ENCODE measurements around the gene STARD13.

STARD13 gene

DNA sequence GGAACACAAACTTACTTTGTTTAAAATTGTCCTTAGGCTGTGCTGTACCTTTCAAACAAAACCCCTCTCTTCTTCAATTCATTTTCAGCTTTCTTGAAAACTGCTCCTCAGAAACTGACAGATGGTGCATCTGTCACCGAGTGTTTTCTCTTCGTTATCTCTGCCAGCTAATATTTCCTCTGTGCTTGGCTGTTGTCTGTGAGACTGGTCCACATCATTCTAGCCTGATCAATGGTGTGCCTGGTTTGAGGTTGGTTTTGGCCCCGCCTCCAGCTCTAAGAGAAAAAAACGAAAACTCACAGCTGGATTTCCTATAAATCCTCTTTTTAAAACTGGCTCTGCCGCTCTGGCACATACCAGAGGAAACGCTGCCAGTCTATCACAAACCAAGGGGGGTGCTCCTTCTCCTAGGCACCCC, 79.7 kb downstream of the STARD13 start:
- Histone ChIP-seq H3K27me3 (ENCODE audit: control insufficient read depth, insufficient read depth, low read length) (no peaks in the 10 kb centered on the region), H3K9ac (ENCODE audit: low read depth, low read length) (no peak overlapping the region), H3K27ac (ENCODE audit: low read depth, low read length) (no peak overlapping the region), H3K9me3 (ENCODE audit: control insufficient read depth, insufficient read depth, low read length) (no peaks in the 10 kb centered on the region), H3K36me3 (ENCODE audit: control insufficient read depth, insufficient read depth, low read length) (no peaks in the 10 kb centered on the region), H3K4me1 (ENCODE audit: control insufficient read depth, insufficient read depth, low read length) (peaks cover 12% of the 10 kb centered on the region), H3K4me3 (ENCODE audit: low read depth, low read length) (no peak overlapping the region)

GRCh38 chr13:33205224-33205623, 80.3 kb downstream of the STARD13 start:
- Histone ChIP-seq H3K36me3 (ENCODE audit: control insufficient read depth, insufficient read depth, low read length) (no peaks in the 10 kb centered on the region), H3K9ac (ENCODE audit: low read depth, low read length) (no peak overlapping the region), H3K4me3 (ENCODE audit: low read depth, low read length) (no peak overlapping the region), H3K27me3 (ENCODE audit: control insufficient read depth, insufficient read depth, low read length) (no peaks in the 10 kb centered on the region), H3K27ac (ENCODE audit: low read depth, low read length) (no peak overlapping the region), H3K9me3 (ENCODE audit: control insufficient read depth, insufficient read depth, low read length) (no peaks in the 10 kb centered on the region), H3K4me1 (ENCODE audit: control insufficient read depth, insufficient read depth, low read length) (peaks cover 12% of the 10 kb centered on the region)

- Histone ChIP-seq H3K4me3 (ENCODE audit: low read depth, low read length) (no peak overlapping the region), H3K9ac (ENCODE audit: low read depth, low read length) (no peak overlapping the region), H3K27ac (ENCODE audit: low read depth, low read length) (no peak overlapping the region), H3K9me3 (ENCODE audit: control insufficient read depth, insufficient read depth, low read length) (no peaks in the 10 kb centered on the region), H3K27me3 (ENCODE audit: control insufficient read depth, insufficient read depth, low read length) (no peaks in the 10 kb centered on the region), H3K4me1 (ENCODE audit: control insufficient read depth, insufficient read depth, low read length) (peaks cover 12% of the 10 kb centered on the region), H3K36me3 (ENCODE audit: control insufficient read depth, insufficient read depth, low read length) (no peaks in the 10 kb centered on the region)
Observed at GRCh38 chr13:33204130-33204927, 81.2 kb downstream of the STARD13 start.

DNA sequence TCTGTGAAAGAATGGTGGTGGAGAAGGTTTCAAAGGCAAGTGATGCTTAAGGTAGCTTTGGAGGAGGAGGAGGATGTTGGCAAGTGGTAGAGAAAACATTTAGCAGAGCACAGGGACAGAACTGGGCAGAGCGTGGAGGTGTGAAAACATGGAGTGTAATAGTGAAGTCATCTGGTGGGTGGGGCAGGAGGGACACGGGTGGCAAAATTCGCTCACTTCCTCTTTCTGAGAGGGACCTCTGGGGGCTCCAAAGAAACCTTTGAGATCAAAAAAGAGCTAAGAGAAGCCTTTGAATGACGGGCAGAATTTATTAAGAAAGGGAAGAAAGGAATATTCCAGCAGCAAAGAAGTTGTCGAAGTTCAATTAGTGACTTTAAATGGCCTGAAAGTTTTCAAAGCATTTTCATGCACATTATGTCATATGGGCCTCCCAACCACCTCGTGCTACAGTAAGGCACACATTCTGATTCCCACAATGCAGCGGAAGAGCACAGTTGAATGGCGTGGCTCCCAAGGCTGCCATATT, 82.8 kb downstream of the STARD13 start:
- Histone ChIP-seq H3K4me1 (ENCODE audit: control insufficient read depth, insufficient read depth, low read length) (peaks cover 12% of the 10 kb centered on the region), H3K36me3 (ENCODE audit: control insufficient read depth, insufficient read depth, low read length) (no peaks in the 10 kb centered on the region), H3K27ac (ENCODE audit: low read depth, low read length) (no peak overlapping the region), H3K9me3 (ENCODE audit: control insufficient read depth, insufficient read depth, low read length) (no peaks in the 10 kb centered on the region), H3K27me3 (ENCODE audit: control insufficient read depth, insufficient read depth, low read length) (no peaks in the 10 kb centered on the region), H3K9ac (ENCODE audit: low read depth, low read length) (no peak overlapping the region), H3K4me3 (ENCODE audit: low read depth, low read length) (no peak overlapping the region)

- H3K27ac ChIP-seq (ENCODE audit: low read depth, low read length): no peak overlapping the region
- H3K9ac ChIP-seq (ENCODE audit: low read depth, low read length): no peak overlapping the region
- H3K4me3 ChIP-seq (ENCODE audit: low read depth, low read length): no peak overlapping the region
- H3K27me3 ChIP-seq (ENCODE audit: control insufficient read depth, insufficient read depth, low read length): no peaks in the 10 kb centered on the region
- no peaks in the 10 kb centered on the region for H3K36me3 ChIP-seq (ENCODE audit: control insufficient read depth, insufficient read depth, low read length)
- H3K4me1 ChIP-seq (ENCODE audit: control insufficient read depth, insufficient read depth, low read length): peaks cover 12% of the 10 kb centered on the region
- no peaks in the 10 kb centered on the region for H3K9me3 ChIP-seq (ENCODE audit: control insufficient read depth, insufficient read depth, low read length)
Observed at GRCh38 chr13:33201659-33202058, 83.9 kb downstream of the STARD13 start.

GRCh38 chr13:33199289-33199850, 86.2 kb downstream of the STARD13 start:
- no peak overlapping the region for H3K27ac ChIP-seq (ENCODE audit: low read depth, low read length)
- H3K27me3 ChIP-seq (ENCODE audit: control insufficient read depth, insufficient read depth, low read length): no peaks in the 10 kb centered on the region
- no peak overlapping the region for H3K4me3 ChIP-seq (ENCODE audit: low read depth, low read length)
- H3K9me3 ChIP-seq (ENCODE audit: control insufficient read depth, insufficient read depth, low read length): no peaks in the 10 kb centered on the region
- no peaks in the 10 kb centered on the region for H3K4me1 ChIP-seq (ENCODE audit: control insufficient read depth, insufficient read depth, low read length)
- no peak overlapping the region for H3K9ac ChIP-seq (ENCODE audit: low read depth, low read length)
- H3K36me3 ChIP-seq (ENCODE audit: control insufficient read depth, insufficient read depth, low read length): no peaks in the 10 kb centered on the region

- no peak overlapping the region for H3K4me3 ChIP-seq (ENCODE audit: low read depth, low read length)
- no peaks in the 10 kb centered on the region for H3K36me3 ChIP-seq (ENCODE audit: control insufficient read depth, insufficient read depth, low read length)
- H3K9ac ChIP-seq (ENCODE audit: low read depth, low read length): no peak overlapping the region
- H3K27me3 ChIP-seq (ENCODE audit: control insufficient read depth, insufficient read depth, low read length): no peaks in the 10 kb centered on the region
- peaks cover 13% of the 10 kb centered on the region for H3K4me1 ChIP-seq (ENCODE audit: control insufficient read depth, insufficient read depth, low read length)
- H3K27ac ChIP-seq (ENCODE audit: low read depth, low read length): no peak overlapping the region
- H3K9me3 ChIP-seq (ENCODE audit: control insufficient read depth, insufficient read depth, low read length): no peaks in the 10 kb centered on the region
Observed at GRCh38 chr13:33197541-33197971, 88.0 kb downstream of the STARD13 start.

GRCh38 chr13:33196767-33197166, 88.8 kb downstream of the STARD13 start:
- no peaks in the 10 kb centered on the region for H3K36me3 ChIP-seq (ENCODE audit: control insufficient read depth, insufficient read depth, low read length)
- no peak overlapping the region for H3K27ac ChIP-seq (ENCODE audit: low read depth, low read length)
- no peaks in the 10 kb centered on the region for H3K9me3 ChIP-seq (ENCODE audit: control insufficient read depth, insufficient read depth, low read length)
- no peak overlapping the region for H3K9ac ChIP-seq (ENCODE audit: low read depth, low read length)
- H3K4me3 ChIP-seq (ENCODE audit: low read depth, low read length): no peak overlapping the region
- peaks cover 13% of the 10 kb centered on the region for H3K4me1 ChIP-seq (ENCODE audit: control insufficient read depth, insufficient read depth, low read length)
- no peaks in the 10 kb centered on the region for H3K27me3 ChIP-seq (ENCODE audit: control insufficient read depth, insufficient read depth, low read length)

GRCh38 chr13:33195693-33196464, 89.7 kb downstream of the STARD13 start:
- H3K27ac ChIP-seq (ENCODE audit: low read depth, low read length): no peak overlapping the region
- H3K27me3 ChIP-seq (ENCODE audit: control insufficient read depth, insufficient read depth, low read length): no peaks in the 10 kb centered on the region
- H3K4me1 ChIP-seq (ENCODE audit: control insufficient read depth, insufficient read depth, low read length): peaks cover 13% of the 10 kb centered on the region
- no peak overlapping the region for H3K9ac ChIP-seq (ENCODE audit: low read depth, low read length)
- no peak overlapping the region for H3K4me3 ChIP-seq (ENCODE audit: low read depth, low read length)
- no peaks in the 10 kb centered on the region for H3K9me3 ChIP-seq (ENCODE audit: control insufficient read depth, insufficient read depth, low read length)
- H3K36me3 ChIP-seq (ENCODE audit: control insufficient read depth, insufficient read depth, low read length): no peaks in the 10 kb centered on the region

DNA sequence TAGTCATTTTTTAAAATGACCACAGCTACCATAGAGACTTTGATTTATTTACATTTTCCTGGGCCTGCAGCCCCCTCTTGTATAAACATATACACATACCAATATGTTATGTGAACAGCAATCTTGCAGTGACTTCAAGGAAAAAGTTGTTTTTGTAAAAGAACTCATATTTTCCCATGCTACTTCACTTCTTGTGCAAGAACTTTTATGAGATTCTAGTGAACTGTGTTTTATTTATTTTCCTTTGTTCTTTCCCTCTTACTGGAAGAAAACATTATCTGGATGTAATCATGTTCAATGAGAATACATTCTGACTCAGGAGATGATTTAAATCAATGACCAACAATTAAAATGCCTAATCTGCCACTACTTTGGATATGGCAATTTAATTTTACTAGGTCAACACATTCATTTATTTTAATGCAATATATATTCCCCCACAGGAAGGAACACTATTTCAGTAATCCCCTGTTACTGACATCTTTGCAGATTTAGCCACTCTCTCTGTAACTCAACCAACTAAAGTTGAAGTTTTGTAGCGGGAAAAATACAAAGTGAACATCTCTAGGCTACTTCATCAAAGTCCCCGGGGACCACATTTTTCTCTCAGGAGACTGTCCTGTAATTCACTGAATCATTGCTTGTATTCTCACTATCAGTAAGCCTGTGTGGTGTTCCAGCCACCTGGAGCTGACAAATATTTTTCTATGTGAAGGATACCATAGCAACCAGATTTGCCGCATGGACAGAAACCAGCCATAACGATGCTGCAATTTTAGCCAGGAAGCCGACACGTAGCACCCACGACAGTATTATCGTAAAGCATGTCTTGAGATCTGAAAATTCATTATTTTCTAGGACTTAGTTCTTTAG, 90.5 kb downstream of the STARD13 start:
- no peaks in the 10 kb centered on the region for H3K36me3 ChIP-seq (ENCODE audit: control insufficient read depth, insufficient read depth, low read length)
- no peak overlapping the region for H3K27ac ChIP-seq (ENCODE audit: low read depth, low read length)
- no peaks in the 10 kb centered on the region for H3K27me3 ChIP-seq (ENCODE audit: control insufficient read depth, insufficient read depth, low read length)
- no peak overlapping the region for H3K4me3 ChIP-seq (ENCODE audit: low read depth, low read length)
- no peak overlapping the region for H3K9ac ChIP-seq (ENCODE audit: low read depth, low read length)
- no peaks in the 10 kb centered on the region for H3K9me3 ChIP-seq (ENCODE audit: control insufficient read depth, insufficient read depth, low read length)
- peaks cover 13% of the 10 kb centered on the region for H3K4me1 ChIP-seq (ENCODE audit: control insufficient read depth, insufficient read depth, low read length)
